Measurements from ENCODE around the gene NRARP. TPM values are rescaled to one million over a fixed set of nuclear protein-coding genes. Genes with fewer than 3 reads are reported as not detected.

Gene NRARP
- total and polyA plus RNA-seq, 2 of the 8 experiments (the other 6 are each of a cell fraction or from before 2014, with no cell fraction given) = 32.5 to 37.2 TPM

GRCh38 chr9:137325799-137326198 is 23.7 kb upstream of the NRARP start:
- Histone ChIP-seq H3K36me3 (ENCODE audit: control insufficient read depth in 2 of 4, insufficient read depth in 4 of 4, low read length in 3 of 4) (no peaks in the 10 kb centered on the region), H3K18ac (ENCODE audit: extremely low read depth, low read length) (no peak overlapping the region), H3K14ac (ENCODE audit: insufficient read length) (no peak overlapping the region), H2BK15ac (ENCODE audit: low read length) (no peak overlapping the region), H3K27me3 (replicated peaks in 1 of 4; ENCODE audit: control insufficient read depth in 3 of 4, extremely low read depth in 1 of 4, insufficient read depth in 3 of 4, low read length in 3 of 4) (no peaks in the 10 kb centered on the region), H3K4ac (replicated peaks; ENCODE audit: insufficient read length, low read depth, low read length) (no peak overlapping the region), H4K5ac (ENCODE audit: insufficient read length, low read depth, low read length) (no peak overlapping the region), H3K79me1 (ENCODE audit: low read depth, low read length) (no peaks in the 10 kb centered on the region), H4K8ac (ENCODE audit: extremely low read depth, insufficient read depth, low read length) (no peak overlapping the region), H3K4me1 (replicated peaks in 1 of 4; ENCODE audit: control insufficient read depth in 3 of 4, insufficient read depth in 4 of 4, low read length in 3 of 4) (peaks cover 0 to 6% (median under 1%) of the 10 kb centered on the region in 4 experiments; a peak in 4 of 7 replicates), H3K4me2 (ENCODE audit: insufficient read depth in 1 of 2, low read depth in 2 of 2, low read length in 2 of 2) (no peak overlapping the region), H2BK120ac (replicated peaks; ENCODE audit: low read depth, low read length) (no peak overlapping the region), H2BK5ac (ENCODE audit: low read depth, low read length) (no peak overlapping the region), H3K56ac (replicated peaks; ENCODE audit: insufficient read length, low read depth, low read length) (no peak overlapping the region), H3K23me2 (ENCODE audit: low read depth, low read length) (no peaks in the 10 kb centered on the region), H2BK20ac (ENCODE audit: low read length) (no peak overlapping the region), H3K9ac (replicated peaks in 1 of 4; ENCODE audit: extremely low read depth in 1 of 4, low read depth in 3 of 4, low read length in 3 of 4) (no peak overlapping the region), H2BK12ac (ENCODE audit: low read depth, low read length) (no peak overlapping the region), H2AFZ (ENCODE audit: low read length) (no peak overlapping the region), H3K27ac (ENCODE audit: low read depth, low read length) (no peak overlapping the region), H3K79me2 (ENCODE audit: control insufficient read depth in 1 of 2, insufficient read depth in 2 of 2, low read length in 2 of 2) (no peaks in the 10 kb centered on the region), H4K20me1 (replicated peaks in 1 of 2; ENCODE audit: control insufficient read depth in 1 of 2, insufficient read depth in 2 of 2, low read length in 2 of 2) (no peaks in the 10 kb centered on the region), H3K9me3 (ENCODE audit: insufficient read depth in 2 of 2, low read depth in 1 of 2, low read length in 1 of 2) (peaks cover 2 to 8% of the 10 kb centered on the region in 2 experiments; a peak in 1 of 4 replicates), H3K4me3 (ENCODE audit: extremely low read depth in 1 of 4, insufficient read depth in 2 of 4, low read depth in 3 of 4, low read length in 4 of 4) (no peak overlapping the region), H2AK5ac (ENCODE audit: low read depth, low read length) (no peak overlapping the region), H3K23ac (ENCODE audit: insufficient read length) (no peak overlapping the region), H4K91ac (replicated peaks; ENCODE audit: insufficient read length, low read length) (no peak overlapping the region)
- no peak for TF ChIP-seq SUZ12 (IDR thresholded peaks at IDR 0.05; ENCODE audit: low read length)
- TF ChIP-seq BRCA1 (IDR thresholded peaks at IDR 0.05; ENCODE audit: low read depth, low read length) = no peak
- TF ChIP-seq E2F6 (IDR thresholded peaks at IDR 0.05) = no peak
- TF ChIP-seq POLR2A (IDR thresholded peaks at IDR 0.05; ENCODE audit: control extremely low read depth in 1 of 2, low read depth in 2 of 2, low read length in 2 of 2) = no peak
- TF ChIP-seq SIRT6 (IDR thresholded peaks at IDR 0.05; ENCODE audit: low read length) = no peak
- no peak for TF ChIP-seq FOSL1 (IDR thresholded peaks at IDR 0.05; ENCODE audit: insufficient read depth, low read depth, low read length)
- TF ChIP-seq MAX (IDR thresholded peaks at IDR 0.05) = no peak
- TF ChIP-seq GTF2F1 (IDR thresholded peaks at IDR 0.05; ENCODE audit: borderline replicate concordance, low read depth, low read length) = no peak
- no peak for TF ChIP-seq SIX5 (IDR thresholded peaks at IDR 0.05; ENCODE audit: low read depth, low read length)
- WGBS, 2 experiments (ENCODE audit: extremely low coverage in 1 of 2, insufficient coverage in 1 of 2, insufficient read length in 1 of 2, insufficient replicate concordance in 2 of 2, low coverage in 1 of 2, low lambda C conversion rate in 2 of 2, missing lambda C conversion rate in 1 of 2) = 90% methylated on average over 12 of the region's 12 CpGs; no CpG with 5 or more reads in 1 of the 2 experiments
- CTCF ChIA-PET (ENCODE audit: partially characterized antibody) = interaction anchor here (0.7 to 1.0 kb wide), 3 partner anchors 22 to 38 kb away, joined by 3 read pairs; no protein-coding TSS in a partner anchor
- POLR2A ChIA-PET (ENCODE audit: partially characterized antibody) = interaction anchor here (0.7 to 1.5 kb wide), 2 partner anchors 9 to 962 kb away, joined by 3 read pairs; partner anchors contain the start of gene DNLZ
- FAIRE-seq = no peak
- DNase-seq (ENCODE audit: low read depth in 1 of 2, low spot score in 2 of 2) = no peak
